Stimulated activated CD8-positive, alpha-beta memory T cell treated with anti-CD3 and anti-CD28 coated beads, Interleukin-7, amount 100 ng/mL, for 4 hours (primary cell): Measurements from ENCODE around the gene CCSAP.

ENCODE experiments used
- DNase-seq, 2 donors: peaks; one replicate each; pipeline ENCODE4 v3.0.0-alpha.2; 2020; ENCODE audit warnings: low read depth in 2 of 2

Gene CCSAP

DNA sequence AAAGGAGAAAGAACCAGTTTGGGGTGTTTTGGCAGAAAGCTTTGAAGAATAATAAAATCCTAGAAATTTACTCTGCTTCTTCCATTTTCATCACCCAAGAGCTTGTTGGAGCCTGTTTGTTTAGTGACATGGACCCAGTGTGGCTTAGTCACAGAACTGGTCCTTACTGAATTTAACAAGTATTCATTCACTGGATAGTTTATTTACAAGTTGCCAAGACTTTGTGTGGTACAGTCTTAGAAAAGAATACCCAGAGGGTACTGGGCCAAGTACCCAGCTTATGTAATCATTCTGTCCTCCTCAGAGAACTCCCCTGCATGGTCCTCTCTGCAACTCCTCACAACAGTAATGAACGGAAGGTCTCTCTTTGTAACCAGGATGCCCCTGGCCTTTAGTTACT lies 55.6 kb downstream of the CCSAP start:
- DNase-seq: no peak

DNA sequence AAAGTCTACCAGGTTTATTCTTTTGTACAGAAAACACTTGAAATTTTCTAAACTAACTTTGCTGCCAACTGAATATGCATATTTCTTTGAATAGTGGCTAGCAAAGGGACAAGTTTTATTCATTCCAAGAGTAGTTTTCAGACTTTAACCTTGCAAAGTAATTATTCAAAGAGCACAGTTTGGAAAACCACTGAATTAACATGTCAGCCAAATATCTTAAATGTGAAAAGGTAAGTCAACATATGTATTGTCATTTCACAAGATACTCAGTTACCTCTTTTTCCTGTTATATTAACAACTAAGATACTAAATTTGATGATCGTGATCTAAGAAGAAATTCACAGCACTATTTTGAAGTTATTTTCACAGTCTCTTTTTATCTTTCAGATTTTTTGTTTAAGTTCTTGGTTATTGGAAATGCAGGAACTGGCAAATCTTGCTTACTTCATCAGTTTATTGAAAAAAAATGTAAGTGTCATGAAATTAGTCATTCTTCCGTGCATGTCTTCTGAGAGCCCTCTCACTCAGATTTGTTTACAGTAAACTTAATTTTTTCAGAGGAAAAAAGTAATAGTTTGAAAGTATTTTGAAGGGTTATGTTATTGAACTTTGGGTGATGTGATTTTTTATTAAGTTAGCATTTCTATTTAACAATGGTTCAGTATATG lies 56.6 kb downstream of the CCSAP start:
- no peak for DNase-seq

DNA sequence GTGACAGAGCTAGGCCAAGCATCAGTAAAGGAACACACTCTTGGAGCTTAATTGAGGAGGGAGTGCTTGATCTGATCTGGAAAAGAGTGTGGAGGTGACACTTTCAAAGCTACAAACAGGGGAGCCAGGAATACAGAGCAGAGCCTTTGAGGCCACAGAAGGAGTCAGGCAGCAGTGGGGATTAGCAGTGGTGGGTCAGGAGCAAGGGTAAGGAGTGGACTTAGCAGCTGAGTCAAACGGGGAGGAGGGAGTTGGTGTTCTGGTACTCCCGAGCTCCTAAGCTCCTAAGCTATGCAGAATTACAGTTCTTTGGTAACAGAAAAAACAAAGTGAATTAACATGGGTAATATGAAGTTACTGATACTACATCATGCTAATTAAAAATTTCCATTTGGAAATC lies 57.4 kb downstream of the CCSAP start:
- no peak for DNase-seq

DNA sequence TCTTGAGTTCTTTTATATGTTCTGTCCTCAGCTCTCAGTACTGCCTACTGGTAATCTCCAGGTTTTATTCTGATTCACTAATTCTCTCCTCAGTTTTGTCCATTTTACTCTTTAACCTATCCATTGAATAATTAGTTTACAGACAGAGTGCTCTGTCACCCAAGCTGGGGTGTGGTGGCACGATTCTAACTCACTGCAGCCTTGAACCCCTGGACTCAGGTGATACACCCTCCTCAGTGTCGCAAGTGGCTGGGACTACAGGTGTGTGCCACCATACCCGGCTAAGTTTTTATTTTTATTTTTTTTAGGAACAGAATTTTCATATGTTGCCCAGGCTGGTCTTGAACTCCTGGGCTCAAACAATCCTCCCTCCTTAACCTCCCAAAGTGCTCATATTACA lies 58.0 kb downstream of the CCSAP start:
- no peak for DNase-seq

DNA sequence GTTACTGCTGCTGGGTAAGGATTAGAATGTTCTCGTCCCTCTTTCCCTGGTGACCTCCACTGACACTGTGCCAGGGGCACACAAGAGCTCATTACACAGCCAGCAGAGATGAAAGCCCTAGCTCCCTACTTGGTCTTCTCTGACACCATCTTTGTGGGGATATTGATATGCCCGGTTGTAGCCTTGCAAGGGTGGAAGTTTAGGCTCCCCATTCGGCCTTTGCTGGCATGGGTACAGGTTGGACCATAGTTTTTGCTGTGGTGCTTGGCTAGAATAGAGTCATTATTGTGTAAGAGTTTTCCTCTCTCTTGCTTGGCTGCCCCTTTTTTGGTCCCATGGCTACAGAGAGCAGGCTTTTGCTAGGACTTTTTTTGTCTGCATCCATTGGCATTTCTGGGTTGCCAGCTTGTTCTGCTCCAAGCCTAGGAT lies 59.6 kb downstream of the CCSAP start:
- DNase-seq: no peak

DNA sequence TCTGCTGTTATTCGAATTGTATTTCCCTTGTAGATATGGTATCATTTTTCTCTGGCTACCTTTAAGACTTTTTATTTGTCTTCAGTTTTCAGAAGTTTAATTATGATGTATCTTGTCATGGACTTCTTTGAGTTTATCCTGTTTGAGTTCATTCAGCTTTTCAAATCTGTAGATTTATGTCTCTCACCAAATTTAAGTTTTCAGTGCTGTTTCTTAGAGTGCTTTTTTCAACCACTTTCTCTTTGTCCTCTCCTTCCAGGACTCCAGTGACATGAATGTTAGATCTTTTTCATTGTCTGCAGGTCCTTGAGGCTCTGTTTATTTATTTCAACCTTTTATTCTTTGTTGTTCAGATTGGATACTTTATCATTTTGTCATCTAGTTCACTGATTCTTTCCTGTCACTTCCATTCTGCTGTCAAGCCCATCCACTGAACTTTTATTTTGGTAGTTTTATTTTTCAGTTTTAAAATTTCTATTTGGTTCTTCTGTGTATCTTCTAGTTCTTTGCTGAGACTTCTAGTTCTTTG lies 60.5 kb downstream of the CCSAP start:
- no peak for DNase-seq

DNA sequence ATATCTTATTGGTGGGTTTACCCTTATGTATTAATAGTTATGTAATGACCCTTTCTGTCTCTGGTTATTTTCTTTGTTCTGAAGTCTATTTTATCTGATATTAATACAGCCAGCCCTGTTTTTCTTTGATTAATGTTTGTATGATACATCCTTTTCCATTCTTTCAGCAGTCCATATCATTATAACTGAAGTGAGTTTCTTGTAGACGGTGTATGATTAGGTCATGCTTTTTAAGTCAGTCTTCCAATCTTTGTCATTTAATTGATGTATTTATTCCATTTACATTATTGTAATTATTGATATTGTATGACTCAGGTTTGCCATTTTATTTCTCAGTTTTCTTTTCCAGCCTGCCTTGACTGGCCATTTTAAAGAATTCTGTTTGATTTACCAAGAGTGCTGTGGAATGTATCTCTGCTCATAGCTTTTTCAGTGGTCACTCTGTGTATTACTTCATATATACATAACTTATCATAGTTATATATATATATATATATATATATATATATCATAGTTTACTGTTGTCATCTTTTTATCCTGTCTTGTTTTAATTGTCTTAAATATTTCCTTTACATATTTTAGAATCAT lies 61.4 kb downstream of the CCSAP start:
- no peak for DNase-seq

DNA sequence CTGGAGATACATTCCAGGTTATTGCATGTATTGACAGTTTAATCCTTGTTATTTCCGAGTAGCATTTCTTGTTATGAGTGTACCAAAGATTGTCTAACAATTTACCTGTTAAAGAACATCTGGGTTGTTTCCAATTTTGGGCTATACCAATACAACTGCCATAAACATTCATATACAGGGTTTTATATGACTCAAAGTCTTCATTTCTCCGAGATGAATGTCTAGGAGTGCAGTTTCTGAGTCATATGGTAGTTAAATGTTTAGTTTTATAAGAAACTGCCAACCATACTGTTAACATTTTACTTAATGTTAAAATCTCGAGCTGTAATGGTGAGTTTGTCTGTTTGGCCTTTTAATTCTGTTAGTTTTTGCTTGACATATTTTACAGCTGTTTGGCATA lies 61.9 kb downstream of the CCSAP start:
- no peak for DNase-seq

DNA sequence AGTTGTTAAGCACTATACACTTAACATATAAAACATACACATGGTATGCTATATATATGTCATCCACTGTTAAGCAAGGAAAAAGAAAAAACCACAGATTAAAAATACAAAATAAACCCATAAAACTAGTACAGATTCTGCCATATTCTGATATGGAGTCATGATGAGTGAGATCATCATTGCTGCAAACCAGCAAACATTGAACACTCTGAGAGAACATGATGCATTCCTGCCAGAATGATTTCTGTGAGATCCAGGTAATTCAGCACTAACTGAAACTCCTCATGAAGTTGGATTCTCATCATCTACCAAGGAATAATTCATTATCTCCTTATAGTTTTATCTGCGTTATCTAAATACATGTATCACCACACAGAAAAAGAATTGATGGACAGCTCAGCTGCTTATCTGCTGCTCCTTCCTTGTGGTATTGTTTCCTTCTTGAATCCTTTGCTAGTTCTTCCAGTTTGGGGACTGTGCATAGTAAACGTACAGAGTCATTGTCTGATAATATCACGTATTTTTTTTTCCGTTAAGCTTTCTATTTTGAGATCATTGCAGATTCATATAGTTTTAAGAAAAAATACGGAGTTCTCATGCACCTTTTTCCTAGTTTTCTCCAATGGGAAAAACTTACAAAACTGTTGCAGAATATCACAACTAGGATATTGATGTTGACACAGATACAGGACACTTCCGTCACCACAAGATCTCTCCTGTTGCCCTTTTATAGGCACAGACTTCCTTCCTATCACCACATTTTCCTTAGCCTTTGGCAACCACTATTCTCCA lies 62.6 kb downstream of the CCSAP start:
- no peak for DNase-seq

DNA sequence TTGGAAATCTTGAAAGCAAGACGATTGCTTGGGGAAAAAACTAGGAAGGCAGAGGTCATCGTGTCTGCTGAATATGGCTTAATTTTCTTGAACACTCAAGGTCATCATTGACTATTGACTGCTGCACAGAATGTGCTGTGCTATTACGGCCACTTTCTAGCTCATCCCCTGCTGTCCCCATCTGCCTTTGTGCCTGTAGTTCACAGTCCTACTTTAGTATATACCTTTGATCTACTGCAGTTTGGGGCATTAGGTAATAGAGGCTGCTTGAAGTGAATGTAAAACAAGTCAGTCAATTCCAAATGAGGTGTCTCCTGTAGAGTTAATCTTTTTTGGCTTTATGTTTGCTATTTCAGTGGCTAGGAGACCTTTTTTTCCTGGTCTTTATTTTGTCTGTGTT lies 63.6 kb downstream of the CCSAP start:
- no peak for DNase-seq

DNA sequence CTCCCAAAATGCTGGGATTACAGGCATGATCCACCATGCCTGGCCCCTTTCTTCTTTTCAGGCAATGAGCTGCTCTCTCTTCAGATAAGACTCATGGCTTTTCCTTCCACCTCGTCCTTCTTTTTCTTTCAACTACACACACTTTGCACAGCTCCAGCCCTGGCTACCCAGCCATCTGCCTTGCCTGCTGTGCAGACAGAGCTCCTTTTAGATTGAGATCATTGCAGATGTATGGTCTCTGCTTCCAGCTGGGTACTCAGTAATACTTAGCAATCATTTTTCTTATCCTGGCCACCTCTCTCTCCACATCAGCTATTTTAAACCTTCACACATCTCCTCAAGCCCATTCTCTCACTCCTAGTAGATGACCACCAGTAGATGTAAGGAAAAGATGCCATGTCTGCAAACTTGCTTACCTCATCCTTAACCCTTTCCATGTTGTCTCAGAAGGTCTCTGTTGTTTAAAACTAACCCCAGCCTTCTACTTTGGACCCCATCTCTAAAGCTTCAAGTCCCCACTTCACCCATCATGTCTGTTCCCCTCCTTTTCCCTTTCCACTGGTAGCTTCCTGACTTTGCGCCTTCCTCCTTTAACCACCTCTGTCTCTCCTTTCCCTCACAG lies 64.6 kb downstream of the CCSAP start:
- no peak for DNase-seq

DNA sequence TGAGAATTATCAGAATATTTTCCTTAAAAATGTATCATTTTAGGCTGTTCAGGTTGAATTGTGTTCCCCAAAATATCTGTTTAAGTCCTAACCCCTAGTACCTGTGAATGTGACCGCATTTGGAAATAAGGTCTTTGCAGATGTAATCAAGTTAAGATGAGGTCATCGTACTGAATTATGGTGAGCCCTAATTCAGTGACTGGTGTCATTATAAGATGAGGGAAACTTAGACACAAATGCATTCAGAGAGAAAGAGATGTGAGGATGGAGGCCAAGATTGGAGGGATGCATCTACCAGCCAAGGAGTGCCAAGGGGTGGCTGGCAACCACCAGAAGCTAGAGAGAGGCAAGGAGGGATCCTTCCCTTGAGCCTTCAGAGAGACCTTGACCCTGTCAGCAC lies 67.8 kb downstream of the CCSAP start:
- no peak for DNase-seq

DNA sequence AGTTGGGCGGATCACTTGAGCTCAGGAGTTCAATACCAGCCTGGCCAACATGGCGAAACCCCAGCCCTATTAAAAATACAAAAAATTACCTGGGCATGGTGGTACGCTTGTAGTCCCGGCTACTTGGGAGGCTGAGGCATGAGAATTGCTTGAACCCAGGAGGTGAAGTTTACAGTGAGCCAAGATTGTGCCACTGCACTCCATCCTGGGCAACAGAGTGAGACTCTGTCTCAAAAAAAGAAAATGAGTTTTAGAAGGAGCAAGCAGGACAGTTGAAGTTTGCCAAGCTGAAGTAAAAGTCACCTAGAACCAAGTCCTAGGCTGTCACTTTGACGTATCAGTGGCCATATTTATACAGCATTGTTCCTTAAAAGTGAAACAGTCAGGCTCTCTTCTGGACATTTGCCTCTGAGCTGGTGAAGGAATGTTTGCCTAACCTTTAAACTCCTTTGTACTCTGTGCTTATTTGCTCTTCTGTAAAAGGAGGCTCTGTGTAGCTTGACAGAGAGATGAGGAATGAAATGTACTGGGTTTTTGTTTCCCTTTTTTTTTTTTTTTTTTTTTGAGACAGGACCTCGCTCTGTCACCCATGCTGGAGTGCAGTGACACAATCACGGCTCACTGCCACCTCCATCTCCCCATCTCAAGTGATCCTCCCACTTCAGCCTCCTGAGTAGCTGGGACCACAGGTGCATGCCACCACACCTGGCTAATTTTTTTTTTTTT lies 69.2 kb downstream of the CCSAP start:
- no peak for DNase-seq

DNA sequence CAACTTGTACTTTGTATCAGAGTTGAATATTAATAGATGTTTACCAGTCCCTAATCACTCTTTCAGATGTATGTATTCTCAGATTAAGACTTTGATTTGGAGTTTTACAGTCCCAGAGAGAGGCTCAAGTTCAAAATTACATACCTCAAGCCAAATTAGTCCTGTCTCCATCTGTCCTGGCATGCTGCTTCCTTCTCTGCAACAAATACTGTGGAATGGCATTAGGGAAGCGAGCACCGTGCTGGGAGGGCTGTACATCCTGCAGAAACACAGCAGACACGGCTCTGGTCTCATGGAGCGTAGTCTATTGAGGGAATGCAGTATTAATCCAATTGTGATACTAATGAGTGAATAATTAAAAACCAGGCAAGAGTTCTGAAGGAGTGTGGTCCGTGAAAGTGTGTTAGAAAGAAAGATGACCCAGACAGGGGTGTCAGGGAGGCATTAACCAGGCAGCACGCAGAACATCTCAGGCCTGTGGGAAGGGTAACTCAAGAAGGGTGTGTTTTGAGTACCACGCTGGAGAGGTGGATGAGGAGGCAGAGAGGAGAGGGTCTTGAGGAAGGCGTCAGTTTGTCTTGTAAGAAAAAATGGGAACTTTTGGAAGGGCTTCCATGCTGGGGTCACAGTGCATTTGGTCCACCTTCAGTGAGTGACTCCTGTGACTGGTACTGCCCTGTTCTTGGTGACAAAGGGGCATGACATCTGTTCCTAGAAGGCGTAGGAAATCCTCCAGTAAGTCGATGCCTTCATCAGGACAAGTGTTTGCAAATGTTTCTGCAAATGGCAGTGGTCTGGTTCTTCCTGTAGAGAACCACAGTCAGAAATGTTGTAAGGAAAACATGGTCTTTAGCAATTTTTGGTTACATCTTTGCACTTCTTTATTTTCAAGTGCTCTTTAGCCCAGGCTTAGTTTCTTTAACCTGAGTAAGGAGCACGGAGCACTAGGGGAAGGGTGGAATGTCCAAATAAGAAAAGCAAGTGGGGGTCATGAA lies 70.4 kb downstream of the CCSAP start:
- DNase-seq: no peak

DNA sequence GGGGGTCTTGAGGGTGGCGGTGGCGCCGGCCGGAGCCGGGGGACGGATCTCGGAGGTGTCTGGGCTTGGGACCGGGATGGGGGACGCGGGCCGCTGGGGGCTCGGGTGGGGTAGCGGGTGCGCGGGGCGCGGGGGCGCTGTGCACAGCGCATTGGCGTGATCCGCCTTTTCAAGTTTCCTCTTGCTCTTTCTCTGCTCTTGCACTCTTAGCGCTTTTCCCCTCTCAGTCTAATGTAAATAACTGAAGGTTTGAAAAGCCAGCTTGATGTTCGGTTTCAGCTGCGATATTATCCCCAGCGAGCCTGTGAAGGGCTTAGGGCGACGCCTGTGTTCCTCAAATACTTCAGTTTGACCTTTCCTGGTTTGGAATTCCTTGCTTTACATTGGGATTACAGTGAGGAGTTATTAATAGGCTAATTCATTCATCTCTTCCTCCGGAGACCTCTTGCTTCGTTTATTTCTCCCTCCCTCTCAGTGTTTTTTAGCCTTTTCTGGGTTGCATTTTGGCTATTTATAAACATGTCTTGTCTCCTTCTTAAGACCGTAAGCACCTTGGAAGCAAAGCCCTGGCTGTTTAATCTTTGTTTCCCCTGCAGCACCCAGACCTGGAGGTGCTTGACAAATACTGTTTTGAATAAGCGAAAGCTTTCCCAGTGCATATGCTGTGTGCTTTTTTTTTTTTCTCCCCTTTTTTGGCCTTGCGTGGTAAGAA lies 71.2 kb downstream of the CCSAP start:
- peak in 1 of 2 donors; percentile 59 for DNase-seq
